ENCODE data around the gene CIAO1.

DNA sequence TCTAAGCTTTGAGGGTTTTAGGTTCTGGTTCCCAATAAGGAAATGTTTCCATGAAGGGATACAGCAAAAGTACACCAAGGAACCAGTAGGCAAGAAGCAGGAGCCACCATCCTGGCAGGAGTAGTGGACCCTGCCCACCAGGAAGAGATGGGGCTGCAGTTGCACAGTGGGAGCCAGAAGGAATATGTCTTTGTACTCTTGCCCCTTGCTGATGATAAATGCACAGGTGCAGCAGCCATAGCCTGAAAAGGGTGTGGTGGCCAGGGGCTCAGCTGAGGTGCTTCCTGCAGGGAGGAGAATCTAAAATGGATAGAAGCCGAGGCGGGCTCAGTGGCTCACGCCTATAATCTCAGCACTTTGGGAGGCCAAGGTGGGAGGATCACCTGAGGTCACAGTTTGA is 27.8 kb upstream of the CIAO1 start:
- TF ChIP-seq, protein P1, sequence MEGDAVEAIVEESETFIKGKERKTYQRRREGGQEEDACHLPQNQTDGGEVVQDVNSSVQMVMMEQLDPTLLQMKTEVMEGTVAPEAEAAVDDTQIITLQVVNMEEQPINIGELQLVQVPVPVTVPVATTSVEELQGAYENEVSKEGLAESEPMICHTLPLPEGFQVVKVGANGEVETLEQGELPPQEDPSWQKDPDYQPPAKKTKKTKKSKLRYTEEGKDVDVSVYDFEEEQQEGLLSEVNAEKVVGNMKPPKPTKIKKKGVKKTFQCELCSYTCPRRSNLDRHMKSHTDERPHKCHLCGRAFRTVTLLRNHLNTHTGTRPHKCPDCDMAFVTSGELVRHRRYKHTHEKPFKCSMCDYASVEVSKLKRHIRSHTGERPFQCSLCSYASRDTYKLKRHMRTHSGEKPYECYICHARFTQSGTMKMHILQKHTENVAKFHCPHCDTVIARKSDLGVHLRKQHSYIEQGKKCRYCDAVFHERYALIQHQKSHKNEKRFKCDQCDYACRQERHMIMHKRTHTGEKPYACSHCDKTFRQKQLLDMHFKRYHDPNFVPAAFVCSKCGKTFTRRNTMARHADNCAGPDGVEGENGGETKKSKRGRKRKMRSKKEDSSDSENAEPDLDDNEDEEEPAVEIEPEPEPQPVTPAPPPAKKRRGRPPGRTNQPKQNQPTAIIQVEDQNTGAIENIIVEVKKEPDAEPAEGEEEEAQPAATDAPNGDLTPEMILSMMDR (IDR thresholded peaks at IDR 0.05) = no peak
- no peak for TF ChIP-seq POLR2A (IDR thresholded peaks at IDR 0.05)

Data from adrenal gland (tissue), 5 donors.